ENCODE results near the gene SYK. TPM values are rescaled to one million over a fixed set of nuclear protein-coding genes. Genes with fewer than 3 reads are reported as not detected.

SYK gene
- total and polyA plus RNA-seq, 2 of the 13 experiments (the other 11 are each of a cell fraction or from before 2014, with no cell fraction given): not detected

DNA sequence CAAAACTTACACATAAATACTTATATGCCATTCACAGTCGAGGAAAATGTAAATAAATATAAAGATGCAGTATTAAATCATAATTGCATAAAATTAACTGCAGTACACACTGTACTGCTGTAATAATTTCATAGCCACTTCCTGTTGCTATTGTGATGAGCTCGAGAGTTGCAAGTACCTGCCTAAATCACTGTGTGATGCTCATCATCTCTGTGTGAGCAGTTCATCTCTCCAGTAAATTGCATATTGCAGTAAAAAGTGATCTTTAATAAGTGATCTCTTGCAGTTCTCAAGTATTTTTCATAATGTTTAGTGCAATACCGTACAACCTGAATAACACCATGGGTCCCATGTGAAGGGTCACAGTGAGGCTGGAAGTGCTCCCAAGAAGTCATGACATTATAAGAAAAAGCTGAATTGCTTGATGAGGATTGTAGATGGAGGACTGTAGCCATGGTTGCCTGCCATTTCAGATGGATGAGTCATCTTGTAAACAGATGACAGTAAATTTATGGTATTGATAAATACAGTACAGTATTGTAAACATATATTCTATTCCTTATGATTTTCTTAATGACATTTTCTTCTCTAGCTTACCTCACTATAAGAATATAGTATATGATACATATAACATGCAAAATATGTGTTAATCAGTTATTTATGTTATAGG lies 34.9 kb downstream of the SYK start:
- Histone ChIP-seq H3K9me3 (ENCODE audit: low read length) (peaks cover 4% of the 10 kb centered on the region), H3K4me2 (ENCODE audit: low read depth, low read length) (no peak overlapping the region), H3K79me2 (ENCODE audit: insufficient read depth, low read length) (no peaks in the 10 kb centered on the region), H3K27ac (ENCODE audit: extremely low read length, insufficient read depth, low read length) (no peak overlapping the region), H3K27me3 (ENCODE audit: control insufficient read depth in 1 of 2, insufficient read depth in 2 of 2, low read length in 2 of 2) (no peaks in the 10 kb centered on the region; a peak in 1 of 5 replicates), H3K4me3 (replicated peaks in 1 of 3; ENCODE audit: insufficient read depth in 1 of 3, low read depth in 2 of 3, low read length in 3 of 3) (no peak overlapping the region), H2AFZ (ENCODE audit: low read length) (no peak overlapping the region), H3K36me3 (replicated peaks in 1 of 2; ENCODE audit: control insufficient read depth in 1 of 2, insufficient read depth in 2 of 2, low read length in 2 of 2) (no peaks in the 10 kb centered on the region), H3K4me1 (ENCODE audit: insufficient read depth, low read length) (no peaks in the 10 kb centered on the region), H4K20me1 (ENCODE audit: insufficient read depth, low read length) (no peaks in the 10 kb centered on the region), H3K9ac (ENCODE audit: insufficient read depth, low read depth, low read length) (no peak overlapping the region)
- intact Hi-C loops (cut with micrococcal nuclease; ENCODE audit: unreplicated experiment) (no loop called here), in situ Hi-C loops (cut with HindIII; ENCODE audit: extremely low pct_ligation_motif_present, low pct_unique_long_range_greater_than_20kb) (no loop called here)
- ATAC-seq (no peak), DNase-seq (ENCODE audit: low spot score) (no peak), FAIRE-seq (no peak)
- ChIA-PET CTCF (ENCODE audit: low intra/inter-chr PET ratio, low total read pairs) (no interaction called here), POLR2A (no interaction called here)
- BruUV-seq (replicated peaks): no TSS peak
- 5% methylated on average over 3 of the region's 3 CpGs for WGBS (ENCODE audit: low lambda C conversion rate)
- TF ChIP-seq SATB2 (CRISPR knock-in tag; IDR thresholded peaks at IDR 0.05) (no peak), ERF (CRISPR knock-in tag; IDR thresholded peaks at IDR 0.05) (no peak), SNAPC5 (CRISPR knock-in tag; IDR thresholded peaks at IDR 0.05; ENCODE audit: borderline replicate concordance) (no peak), SRSF9 (IDR thresholded peaks at IDR 0.05; ENCODE audit: borderline replicate concordance, insufficient read depth, low read depth, low read length, poor library complexity, severe bottlenecking) (no peak), ZNF710 (CRISPR knock-in tag; IDR thresholded peaks at IDR 0.05; ENCODE audit: borderline replicate concordance) (no peak), ZNF605 (CRISPR knock-in tag; IDR thresholded peaks at IDR 0.05) (no peak), SRSF1 (optimal IDR thresholded peaks at IDR 0.05; ENCODE audit: low read depth, low read length) (no peak), CHD4 (IDR thresholded peaks at IDR 0.05; ENCODE audit: borderline replicate concordance, low read length) (no peak), SSRP1 (CRISPR knock-in tag; IDR thresholded peaks at IDR 0.05) (no peak), HBP1 (CRISPR knock-in tag; IDR thresholded peaks at IDR 0.05; ENCODE audit: low read depth) (no peak), KMT2B (CRISPR knock-in tag; IDR thresholded peaks at IDR 0.05) (no peak), ZNF350 (CRISPR knock-in tag; IDR thresholded peaks at IDR 0.05; ENCODE audit: borderline replicate concordance, low read depth) (no peak)
- TF ChIP-seq, protein P1, sequence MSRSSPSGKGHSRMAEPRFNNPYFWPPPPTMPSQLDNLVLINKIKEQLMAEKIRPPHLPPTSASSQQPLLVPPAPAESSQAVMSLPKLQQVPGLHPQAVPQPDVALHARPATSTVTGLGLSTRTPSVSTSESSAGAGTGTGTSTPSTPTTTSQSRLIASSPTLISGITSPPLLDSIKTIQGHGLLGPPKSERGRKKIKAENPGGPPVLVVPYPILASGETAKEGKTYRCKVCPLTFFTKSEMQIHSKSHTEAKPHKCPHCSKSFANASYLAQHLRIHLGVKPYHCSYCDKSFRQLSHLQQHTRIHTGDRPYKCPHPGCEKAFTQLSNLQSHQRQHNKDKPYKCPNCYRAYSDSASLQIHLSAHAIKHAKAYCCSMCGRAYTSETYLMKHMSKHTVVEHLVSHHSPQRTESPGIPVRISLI (CRISPR knock-in tag; IDR thresholded peaks at IDR 0.05; ENCODE audit: borderline replicate concordance): no peak
- TF ChIP-seq, protein P2, sequence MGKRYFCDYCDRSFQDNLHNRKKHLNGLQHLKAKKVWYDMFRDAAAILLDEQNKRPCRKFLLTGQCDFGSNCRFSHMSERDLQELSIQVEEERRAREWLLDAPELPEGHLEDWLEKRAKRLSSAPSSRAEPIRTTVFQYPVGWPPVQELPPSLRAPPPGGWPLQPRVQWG (CRISPR knock-in tag; IDR thresholded peaks at IDR 0.05; ENCODE audit: borderline replicate concordance, low read depth): no peak
